Skin epidermis (tissue), 12 donors: ENCODE data around the gene APEX1.
A peak's percentile ranks its signal among the peaks of the same experiment; 100 is the strongest.
"Not testable (repeated sequence)": the region's sequence is repeated elsewhere in the genome, so short reads cannot be mapped to it uniquely, and the experiment has no call there.

Experiments
- H3K27ac ChIP-seq, 21 experiments: fragments of 200-600 bp; sonication (generic) in 11 of 21; one replicate each; pipeline ENCODE4 v1.5.0; 2020; ENCODE audit warnings: mild to moderate bottlenecking in 3 of 21, inconsistent platforms in 2 of 21, moderate library complexity in 2 of 21
- H3K4me3 ChIP-seq, 7 experiments: fragments of 200-600 bp; sonication (generic) in 2 of 7; one replicate each; pipeline ENCODE4 v1.5.0; 2020; ENCODE audit warnings: inconsistent platforms in 2 of 7, mild to moderate bottlenecking in 2 of 7, moderate library complexity in 1 of 7

Gene APEX1

DNA sequence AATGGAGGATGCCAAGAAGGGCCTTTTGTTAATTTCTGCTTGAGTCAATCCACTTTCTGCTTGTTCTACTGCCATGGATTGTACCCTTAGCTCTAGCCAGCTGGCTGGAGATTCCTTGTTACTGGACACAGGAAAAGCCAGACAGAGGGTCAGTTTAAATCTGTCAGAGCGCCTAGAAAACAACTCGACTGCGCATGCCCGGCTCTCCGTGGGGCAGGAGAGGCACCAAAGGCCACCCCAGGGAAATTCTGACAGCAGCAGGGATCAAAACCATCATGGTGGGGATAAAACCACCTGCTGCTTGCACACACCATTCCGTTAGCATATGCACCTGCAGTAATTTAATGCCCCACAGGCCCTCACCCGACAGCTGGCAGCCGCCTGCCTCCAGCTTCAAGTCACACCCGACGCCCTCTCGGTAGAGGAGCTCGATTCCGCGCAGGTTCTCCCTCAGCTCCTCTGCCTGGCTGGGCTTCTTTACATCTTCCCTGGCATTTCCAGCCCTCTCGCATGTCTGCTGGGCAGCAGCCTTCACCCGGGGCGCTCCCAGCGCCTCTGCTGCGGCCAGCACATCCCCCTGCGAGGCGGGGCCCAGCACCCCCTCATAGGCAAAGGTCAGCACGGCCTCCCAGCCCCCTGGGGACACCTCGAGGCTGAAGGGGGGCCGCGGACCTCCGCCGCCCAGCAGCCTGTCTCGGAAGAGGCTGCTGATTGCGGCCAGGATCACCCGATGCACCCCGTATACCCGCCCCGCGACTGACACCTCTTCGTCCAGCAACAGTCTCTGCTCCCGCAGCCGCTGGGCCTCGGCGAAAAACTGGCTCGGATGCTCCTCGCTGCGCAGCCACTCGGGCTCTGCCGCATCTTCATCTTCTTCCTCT is 20.1 kb upstream of the APEX1 start:
- H3K27ac ChIP-seq, result no peak overlapping the region
- no peak overlapping the region for H3K4me3 ChIP-seq

DNA sequence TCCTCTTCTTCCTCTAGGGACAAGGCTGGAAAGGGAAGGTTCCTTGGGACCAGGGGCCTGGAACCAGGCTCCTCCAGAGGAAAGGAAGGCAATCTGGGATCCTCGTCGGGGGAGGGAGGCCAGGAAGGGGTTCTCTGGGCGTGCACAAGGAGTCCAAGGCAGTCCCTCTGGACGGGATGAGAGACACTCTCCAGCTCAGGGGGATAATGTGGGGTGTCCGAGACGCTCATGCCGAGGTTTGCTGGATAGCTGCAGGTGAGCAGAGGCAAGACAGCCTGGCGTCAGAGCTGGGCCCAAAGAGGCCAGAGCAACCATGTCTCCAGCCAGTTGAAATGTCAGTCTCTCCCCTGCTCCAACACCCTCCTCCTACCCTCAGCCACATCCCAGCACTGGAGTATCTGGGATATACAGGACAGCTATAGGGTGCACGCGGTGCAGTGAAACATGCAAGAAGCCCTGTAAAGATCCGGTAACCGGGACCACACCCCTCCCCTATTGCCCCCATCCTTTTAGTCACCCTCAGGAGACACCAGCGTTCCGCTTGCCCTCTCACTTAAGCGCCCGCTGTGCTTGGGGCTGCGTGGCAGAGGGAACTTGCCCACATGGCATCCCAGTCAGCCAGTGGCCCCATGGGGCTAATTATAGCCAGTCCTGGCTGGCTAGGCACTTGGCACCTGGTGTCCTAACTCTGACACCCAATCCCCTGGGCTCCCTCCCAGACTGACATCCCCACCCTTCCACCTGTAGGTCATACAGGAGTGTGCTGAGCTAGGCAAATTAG is 19.3 kb upstream of the APEX1 start, which contains the start of gene KLHL33:
KLHL33 (minus strand) TSS at position 585 of the 781 bp plus-strand sequence; CDS start at position 230, 355 bp downstream.
- Histone ChIP-seq H3K4me3 (no peak within 1 kb of the TSS), H3K27ac (no peak within 1 kb of the TSS)

DNA sequence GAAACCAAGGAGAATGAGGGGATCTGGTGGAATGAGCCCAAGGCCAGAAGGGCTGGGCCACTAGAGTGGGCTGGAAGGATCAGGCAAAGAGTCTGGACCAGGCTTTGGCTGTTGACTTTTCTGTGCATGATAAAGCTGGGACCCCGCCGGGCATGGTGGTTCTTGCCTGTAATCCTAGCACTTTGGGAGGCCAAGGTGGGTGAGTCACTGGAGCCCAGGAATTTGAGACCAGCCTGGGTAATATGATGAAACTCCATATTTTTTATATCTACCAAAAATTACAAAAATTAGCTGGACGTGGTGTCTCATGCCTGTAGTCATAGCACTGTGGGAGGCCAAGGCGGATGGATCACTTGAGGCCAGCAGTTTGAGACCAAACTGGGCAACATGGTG is 18.7 kb upstream of the APEX1 start:
- H3K4me3 ChIP-seq, result no peak overlapping the region
- no peak overlapping the region for H3K27ac ChIP-seq

DNA sequence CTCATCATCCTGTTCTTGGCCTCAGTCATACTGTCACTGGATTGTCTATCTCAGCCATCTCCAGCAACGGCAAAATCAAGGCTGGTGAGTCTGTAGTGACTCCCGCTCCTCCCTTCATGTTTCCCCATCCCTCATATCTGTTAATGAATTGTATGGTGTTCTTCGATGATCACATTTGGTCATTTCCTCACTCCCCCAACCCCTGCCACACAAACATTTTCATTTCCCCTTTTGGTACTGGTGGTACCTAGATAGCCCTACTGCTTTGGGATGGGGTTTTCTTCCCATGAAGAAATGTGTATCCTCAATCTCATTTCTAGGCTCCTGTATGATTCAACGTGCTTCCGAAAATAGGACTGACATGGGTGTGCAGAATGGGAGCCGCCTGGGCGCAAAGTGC is 16.4 kb upstream of the APEX1 start:
- H3K4me3 ChIP-seq, result no peak overlapping the region
- H3K27ac ChIP-seq, result no peak overlapping the region

DNA sequence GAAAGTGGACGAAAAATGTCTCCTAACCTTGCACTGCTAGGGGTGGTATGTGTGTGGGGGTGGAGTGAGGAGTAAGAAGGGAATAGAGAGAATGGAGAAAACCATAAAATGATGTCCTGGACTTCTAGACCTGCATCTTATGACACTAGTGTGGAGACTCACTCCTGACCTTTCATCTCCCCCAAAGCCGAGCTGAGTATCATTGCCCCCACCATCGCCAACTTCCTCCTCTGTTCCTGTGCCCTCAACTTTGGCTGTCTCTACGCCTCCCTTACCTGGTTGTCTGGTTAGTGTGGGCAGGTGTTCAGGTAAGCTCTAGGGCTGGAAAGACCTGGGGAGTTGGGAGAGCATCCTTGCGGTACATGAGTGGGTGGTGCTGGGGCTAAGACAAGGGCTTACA is 14.6 kb upstream of the APEX1 start:
- Histone ChIP-seq H3K27ac (no peak overlapping the region), H3K4me3 (no peak overlapping the region)

DNA sequence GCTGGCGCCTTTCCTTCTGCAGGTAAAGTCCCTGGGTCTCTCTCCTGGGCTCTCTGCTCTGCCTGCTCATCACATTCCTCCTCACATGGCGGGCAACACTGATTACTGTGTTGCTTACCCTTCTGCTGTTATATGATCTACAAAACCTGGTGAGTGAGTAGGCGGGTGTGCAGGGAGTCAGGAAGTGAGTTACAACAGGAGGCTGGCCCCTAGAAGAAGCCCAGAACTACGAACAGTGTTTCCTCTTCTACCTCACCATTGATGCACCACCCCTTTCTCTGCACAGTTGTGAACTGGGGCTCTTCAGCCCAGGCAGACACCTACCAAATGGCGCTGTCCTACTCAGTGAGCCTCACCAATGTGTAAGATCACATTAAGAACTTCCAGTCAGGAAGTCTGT is 14.1 kb upstream of the APEX1 start:
- no peak overlapping the region for H3K27ac ChIP-seq
- no peak overlapping the region for H3K4me3 ChIP-seq

DNA sequence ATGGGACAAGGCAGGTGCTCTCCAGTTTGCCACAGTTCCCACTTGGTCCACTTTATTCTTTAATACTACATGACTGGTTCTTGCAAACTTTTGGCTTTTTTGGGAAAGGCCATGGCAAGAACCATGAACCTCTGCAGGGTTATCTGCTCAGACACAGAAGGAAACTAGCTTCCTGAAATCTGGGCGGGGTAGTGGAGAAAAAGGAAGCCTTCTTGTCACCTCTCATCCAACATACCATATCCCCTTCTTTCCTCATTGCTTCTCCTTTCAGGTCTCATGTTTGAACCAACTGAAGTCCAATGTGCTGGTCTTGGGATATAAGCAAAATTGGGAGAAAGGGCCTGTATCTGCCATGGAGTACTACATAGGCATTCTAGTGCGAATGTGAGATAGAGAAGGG is 13.6 kb upstream of the APEX1 start:
- no peak overlapping the region for H3K4me3 ChIP-seq
- H3K27ac ChIP-seq, result no peak overlapping the region

DNA sequence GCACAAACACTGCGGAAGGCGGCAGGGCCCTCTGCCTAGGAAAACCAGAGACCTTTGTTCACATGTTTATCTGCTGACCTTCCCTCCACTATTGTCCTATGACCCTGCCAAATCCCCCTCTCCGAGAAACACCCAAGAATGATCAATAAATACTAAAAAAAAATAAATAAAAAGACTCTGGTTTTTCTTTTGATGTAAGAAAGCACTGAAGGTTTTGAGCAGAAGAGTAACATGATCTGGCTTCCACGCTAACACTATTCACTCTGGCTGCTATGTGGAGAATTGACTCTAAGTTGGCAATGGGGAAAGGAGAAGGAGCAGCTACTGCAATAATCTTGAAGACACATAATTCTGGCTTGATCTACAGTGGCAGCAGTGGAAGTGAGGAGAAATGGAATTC is 11.4 kb upstream of the APEX1 start:
- not testable (repeated sequence) for H3K4me3 ChIP-seq, H3K27ac ChIP-seq

DNA sequence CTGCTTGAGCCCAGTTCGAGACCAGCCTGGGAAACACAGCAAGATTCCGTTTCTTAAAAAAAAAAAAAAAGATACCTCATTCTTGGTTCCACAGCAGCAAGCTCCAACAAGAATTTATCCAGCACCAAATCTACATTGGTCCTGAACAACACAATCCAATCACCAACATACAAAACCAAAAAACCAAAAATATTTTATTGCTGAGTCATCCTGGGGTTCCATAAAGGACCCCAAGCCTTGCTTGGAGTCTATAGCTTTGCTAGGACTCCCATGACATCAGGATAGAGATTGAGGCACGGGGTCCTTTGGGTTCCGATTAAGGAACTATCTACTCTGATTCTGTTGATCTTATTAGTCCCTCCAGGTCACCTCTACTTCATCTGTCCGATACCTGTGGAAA is 8.1 kb upstream of the APEX1 start:
- H3K4me3 ChIP-seq, result no peak overlapping the region
- no peak overlapping the region for H3K27ac ChIP-seq

DNA sequence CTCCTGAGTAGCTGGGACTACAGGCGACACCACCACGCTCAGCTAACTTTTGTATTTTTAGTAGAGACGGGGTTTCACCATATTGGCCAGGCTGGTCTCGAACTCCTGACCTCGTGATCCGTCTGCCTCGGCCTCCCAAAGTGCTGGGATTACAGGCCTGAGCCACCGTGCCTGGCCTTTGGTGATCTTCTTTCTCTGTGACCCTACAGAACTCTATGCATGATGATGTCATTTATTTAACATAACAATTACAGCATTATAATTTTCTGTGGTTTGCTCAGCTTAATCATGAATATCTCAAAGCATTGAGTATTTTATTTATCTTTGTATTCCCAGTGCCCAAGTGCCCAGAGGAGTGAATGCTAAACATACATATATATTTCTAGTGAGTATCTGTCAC is 2.2 kb upstream of the APEX1 start:
- H3K4me3 ChIP-seq, H3K27ac ChIP-seq: not testable (repeated sequence)

DNA sequence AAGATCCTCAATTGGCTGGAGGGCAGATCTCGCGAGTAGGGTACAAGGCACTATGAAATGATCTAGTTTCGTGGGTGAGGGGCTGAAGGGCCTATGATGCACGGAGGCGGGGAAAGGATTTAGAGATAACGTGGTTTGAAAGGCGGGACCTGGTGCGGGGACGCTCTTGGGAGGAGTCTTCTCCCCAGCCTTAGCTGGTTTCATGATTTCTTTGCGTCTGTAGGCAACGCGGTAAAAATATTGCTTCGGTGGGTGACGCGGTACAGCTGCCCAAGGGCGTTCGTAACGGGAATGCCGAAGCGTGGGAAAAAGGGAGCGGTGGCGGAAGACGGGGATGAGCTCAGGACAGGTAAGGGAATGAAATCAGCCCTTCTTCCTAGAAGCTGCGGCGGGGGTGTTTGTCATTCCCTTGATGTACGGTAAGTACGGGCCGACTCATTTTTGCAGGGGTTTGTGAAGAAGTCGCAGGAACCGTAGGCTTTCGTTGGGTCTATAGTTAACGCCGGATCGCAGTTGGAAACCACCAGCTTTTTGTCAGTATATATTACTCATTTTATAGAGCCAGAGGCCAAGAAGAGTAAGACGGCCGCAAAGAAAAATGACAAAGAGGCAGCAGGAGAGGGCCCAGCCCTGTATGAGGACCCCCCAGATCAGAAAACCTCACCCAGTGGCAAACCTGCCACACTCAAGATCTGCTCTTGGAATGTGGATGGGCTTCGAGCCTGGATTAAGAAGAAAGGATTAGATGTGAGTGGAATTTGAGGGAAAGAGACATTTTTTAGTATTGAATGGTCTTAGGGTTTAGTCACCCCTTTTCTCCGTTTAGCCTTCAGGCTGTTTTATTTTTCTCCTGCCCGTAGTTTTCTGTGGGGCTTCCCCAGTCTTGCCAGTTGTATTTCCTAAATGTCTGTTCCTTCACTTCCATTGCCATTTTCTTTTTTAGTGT is 602 bp downstream of the APEX1 start:
- peak overlapping the region; percentile 56 to 80 (median 58) for H3K4me3 ChIP-seq
- H3K27ac ChIP-seq, result peak overlapping the region; percentile 57 to 98 (median 91)

DNA sequence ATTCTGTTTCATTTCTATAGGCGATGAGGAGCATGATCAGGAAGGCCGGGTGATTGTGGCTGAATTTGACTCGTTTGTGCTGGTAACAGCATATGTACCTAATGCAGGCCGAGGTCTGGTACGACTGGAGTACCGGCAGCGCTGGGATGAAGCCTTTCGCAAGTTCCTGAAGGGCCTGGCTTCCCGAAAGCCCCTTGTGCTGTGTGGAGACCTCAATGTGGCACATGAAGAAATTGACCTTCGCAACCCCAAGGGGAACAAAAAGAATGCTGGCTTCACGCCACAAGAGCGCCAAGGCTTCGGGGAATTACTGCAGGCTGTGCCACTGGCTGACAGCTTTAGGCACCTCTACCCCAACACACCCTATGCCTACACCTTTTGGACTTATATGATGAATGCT is 1.9 kb downstream of the APEX1 start:
- Histone ChIP-seq H3K27ac (peak overlapping the region in 3 of 21 experiments; percentile 4 to 21 (median 7)), H3K4me3 (no peak overlapping the region)

DNA sequence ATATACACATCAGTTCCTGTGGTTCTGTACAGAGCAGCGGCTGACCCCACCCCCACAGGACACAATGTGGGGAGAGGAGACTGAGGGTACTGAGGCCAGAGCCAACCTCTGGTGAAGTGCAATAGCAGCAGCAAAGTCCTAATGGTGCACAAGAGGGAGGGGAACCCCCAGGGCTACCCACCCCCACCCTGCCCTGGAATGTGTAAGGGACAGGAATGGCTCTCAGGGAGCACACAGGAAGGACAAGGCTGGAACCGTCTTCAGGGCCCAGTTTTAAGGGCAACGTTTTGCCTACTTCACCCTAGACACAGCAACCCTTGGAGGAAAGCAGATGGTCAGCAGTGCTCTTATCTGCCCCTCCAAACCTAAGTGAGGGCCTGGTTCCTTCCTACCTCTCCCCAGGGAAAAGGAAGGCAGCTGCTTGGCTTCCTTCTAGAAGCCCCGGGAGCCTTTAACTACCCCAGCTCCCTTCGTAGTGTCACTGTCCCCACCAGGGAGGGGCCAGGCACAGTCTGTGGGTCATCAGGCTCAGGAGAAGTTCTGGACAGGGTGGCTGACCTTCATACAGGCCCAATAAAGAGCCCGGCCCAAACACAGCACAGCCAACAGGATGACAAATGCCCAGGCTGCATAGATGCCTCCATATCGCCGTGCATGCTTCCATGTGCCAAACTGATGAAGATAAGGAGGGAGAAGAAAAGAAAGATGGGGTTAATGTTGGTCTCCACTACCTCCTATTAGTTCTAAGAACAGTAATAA is 3.2 kb downstream of the APEX1 start:
- Histone ChIP-seq H3K27ac (peak overlapping the region in 5 of 21 experiments; percentile 3 to 50 (median 20)), H3K4me3 (no peak overlapping the region)

DNA sequence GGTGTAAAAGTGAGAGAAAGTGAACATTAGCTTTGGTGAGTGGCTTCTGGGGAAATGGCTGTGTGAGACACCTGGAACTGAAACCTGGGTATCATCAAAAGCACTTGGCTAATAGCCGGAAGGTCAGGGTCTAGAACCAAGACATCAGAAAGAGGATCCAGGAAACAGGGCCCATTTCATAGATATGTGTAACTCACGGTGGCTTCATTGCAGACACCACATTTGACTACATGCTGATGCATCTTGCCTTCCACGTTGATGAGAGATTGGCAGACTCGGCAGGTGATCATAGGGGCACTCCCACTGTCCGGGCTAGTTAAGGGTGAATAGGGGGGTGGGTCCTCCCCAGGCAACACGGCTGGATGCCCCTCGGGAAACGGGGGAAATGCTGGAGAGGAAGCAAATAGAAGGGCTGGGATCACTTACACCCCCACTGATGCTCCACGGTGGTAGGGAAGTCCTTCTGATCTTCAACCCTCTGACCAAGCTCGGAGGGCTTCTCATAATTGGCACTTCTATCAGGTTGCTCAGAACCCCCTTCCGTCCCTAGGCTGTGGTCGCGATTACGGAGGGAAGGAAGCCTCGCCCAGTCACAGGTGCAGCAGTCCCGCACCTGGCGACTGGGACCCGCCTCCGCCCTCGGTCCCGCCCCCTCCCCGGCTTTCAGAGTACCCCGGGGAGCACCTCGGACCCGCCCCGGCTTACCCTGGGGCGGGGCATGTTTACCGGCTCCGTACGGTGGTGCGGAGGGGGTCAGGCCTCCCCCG is 5.6 kb downstream of the APEX1 start:
- peak overlapping the region; percentile 80 to 95 (median 88) for H3K4me3 ChIP-seq

DNA sequence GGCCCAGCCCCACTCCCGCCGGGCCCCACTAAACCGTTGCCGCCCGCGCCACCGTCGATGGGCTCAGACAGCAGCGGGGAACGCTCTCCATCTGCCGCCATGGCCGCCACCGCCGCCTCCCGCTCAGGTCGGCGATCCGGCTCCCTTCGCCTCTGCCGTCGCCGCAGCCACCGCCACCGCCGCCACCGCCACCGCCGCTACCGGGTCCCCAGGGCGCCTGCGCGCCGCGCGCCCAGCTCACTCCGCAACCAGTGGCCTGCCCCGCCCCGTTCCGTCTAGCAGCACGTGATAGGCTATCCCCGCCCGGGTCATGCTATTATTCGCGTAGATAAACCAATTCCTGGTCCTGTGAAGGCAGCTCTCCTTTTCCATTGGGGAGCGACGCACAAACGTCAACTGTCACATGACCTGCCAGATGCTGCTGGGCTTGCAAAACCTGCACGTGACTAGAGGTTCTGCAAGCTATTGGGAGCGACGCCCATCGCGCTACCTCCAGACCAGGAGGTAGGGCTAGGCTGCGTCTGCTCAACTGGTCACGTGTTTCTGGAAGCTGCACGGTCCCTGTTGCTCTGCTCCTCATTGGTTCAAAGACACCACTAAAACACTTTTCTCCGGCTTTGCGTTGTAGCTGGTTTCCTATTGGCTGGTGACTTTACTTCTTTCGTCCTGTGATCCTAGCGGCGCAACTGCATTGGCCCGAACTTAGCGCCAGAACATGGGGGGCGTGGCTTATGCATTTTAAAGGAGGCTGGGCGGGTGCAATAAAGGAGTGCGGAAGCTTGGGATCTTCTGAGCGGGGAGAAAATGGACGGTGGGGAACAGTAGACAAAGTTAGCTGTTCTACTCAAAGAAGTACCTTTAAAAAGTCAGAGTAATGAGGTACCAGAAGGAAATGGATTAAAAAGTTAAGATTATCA is 6.5 kb downstream of the APEX1 start, which contains the start of gene PIP4P1:
PIP4P1 (minus strand) TSS at position 210 of the 917 bp plus-strand sequence; CDS start at position 101, 109 bp downstream.
- peak within 1 kb of the TSS; percentile 71 to 98 (median 96) for H3K27ac ChIP-seq
- peak within 1 kb of the TSS; percentile 80 to 95 (median 88) for H3K4me3 ChIP-seq

More for the DNA sequence above, 5.6 kb downstream of the APEX1 start:
- peak overlapping the region; percentile 71 to 98 (median 96) for H3K27ac ChIP-seq

DNA sequence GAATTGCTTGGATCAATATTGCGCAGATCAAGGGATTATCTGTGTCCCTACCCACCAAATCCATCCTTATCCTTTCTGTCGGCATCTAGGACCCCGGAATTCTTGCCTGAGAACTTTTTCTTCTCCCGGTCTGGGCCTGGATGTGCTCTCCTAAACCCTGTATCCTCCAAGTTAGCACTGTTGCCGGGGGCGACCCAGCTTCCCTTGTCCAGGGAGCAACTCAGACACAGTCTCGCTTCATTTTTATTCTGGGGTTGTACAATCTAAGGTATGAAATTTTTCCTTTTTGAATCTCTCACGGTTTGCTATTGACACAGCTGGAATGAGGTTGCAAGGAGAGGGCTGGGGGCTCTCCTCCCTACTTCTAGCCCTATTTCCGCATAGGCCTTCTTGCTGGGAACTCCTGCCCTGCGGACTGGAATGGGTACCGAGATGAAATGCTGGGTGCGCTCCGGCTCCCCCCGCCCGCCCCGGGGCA is 13.8 kb downstream of the APEX1 start:
- Histone ChIP-seq H3K27ac (peak overlapping the region in 20 of 21 experiments; percentile 80 to 99 (median 94)), H3K4me3 (peak overlapping the region; percentile 69 to 96 (median 80))
